Measurements from ENCODE around the gene ZFPM1. TPM values are rescaled to one million over a fixed set of nuclear protein-coding genes. Genes with fewer than 3 reads are reported as not detected.

Gene ZFPM1
- total and polyA plus RNA-seq, 4 donors, result 0.19 to 12.8 (median 5.3) TPM

GRCh38 chr16:88466949-88467348, 13.9 kb downstream of the ZFPM1 start:
- no peaks in the 10 kb centered on the region for H3K27me3 ChIP-seq (ENCODE audit: control insufficient read depth in 4 of 4, insufficient read depth in 4 of 4, low read length in 3 of 4)
- no peak overlapping the region for H3K4me3 ChIP-seq (ENCODE audit: low read depth in 1 of 3, low read length in 3 of 3)
- H3K9ac ChIP-seq (ENCODE audit: low read depth in 1 of 2, low read length in 2 of 2), result peak overlapping the region in 1 of 2 donors; percentile 5
- TF ChIP-seq FOXA1 (IDR thresholded peaks at IDR 0.05) (no peak), ZBTB33 (IDR thresholded peaks at IDR 0.05) (no peak), EGR1 (IDR thresholded peaks at IDR 0.05; ENCODE audit: low read depth in 2 of 2) (no peak), MAX (IDR thresholded peaks at IDR 0.05) (no peak), RXRA (IDR thresholded peaks at IDR 0.05) (peak in 1 of 2 donors; percentile 40), TAF1 (conservative IDR thresholded peaks at IDR 0.05) (no peak), RAD21 (IDR thresholded peaks at IDR 0.05) (no peak), HNF4A (conservative IDR thresholded peaks at IDR 0.05) (peak in 1 of 2 donors; percentile 32), SP1 (IDR thresholded peaks at IDR 0.05) (no peak)
- H3K4me1 ChIP-seq (ENCODE audit: control insufficient read depth in 4 of 4, insufficient read depth in 4 of 4, low read length in 3 of 4), result peaks cover 32 to 69% (median 47%) of the 10 kb centered on the region in 4 donors
- no peaks in the 10 kb centered on the region for H3K9me3 ChIP-seq (ENCODE audit: control insufficient read depth in 4 of 4, low read length in 3 of 4)
- no peak for DNase-seq (ENCODE audit: low spot score)
- peak overlapping the region; percentile 47 to 74 for H3K27ac ChIP-seq (ENCODE audit: low read depth in 1 of 2, low read length in 2 of 2)
- 69% methylated on average over 13 of the region's 13 CpGs for WGBS
- no peaks in the 10 kb centered on the region for H3K36me3 ChIP-seq (ENCODE audit: control insufficient read depth in 4 of 4, insufficient read depth in 3 of 4, low read depth in 1 of 4, low read length in 3 of 4)

- peak overlapping the region; percentile 9 to 74 for H3K27ac ChIP-seq (ENCODE audit: low read depth in 1 of 2, low read length in 2 of 2)
- no peak overlapping the region for H3K9ac ChIP-seq (ENCODE audit: low read depth in 1 of 2, low read length in 2 of 2)
- DNase-seq (ENCODE audit: low spot score), result no peak
- WGBS, result 86% methylated on average over 18 of the region's 18 CpGs
- no peaks in the 10 kb centered on the region for H3K27me3 ChIP-seq (ENCODE audit: control insufficient read depth in 4 of 4, insufficient read depth in 4 of 4, low read length in 3 of 4)
- H3K9me3 ChIP-seq (ENCODE audit: control insufficient read depth in 4 of 4, low read length in 3 of 4), result no peaks in the 10 kb centered on the region
- H3K36me3 ChIP-seq (ENCODE audit: control insufficient read depth in 4 of 4, insufficient read depth in 3 of 4, low read depth in 1 of 4, low read length in 3 of 4), result no peaks in the 10 kb centered on the region
- no peak overlapping the region for H3K4me3 ChIP-seq (ENCODE audit: low read depth in 1 of 3, low read length in 3 of 3)
- TF ChIP-seq JUND (IDR thresholded peaks at IDR 0.05) (no peak), TAF1 (conservative IDR thresholded peaks at IDR 0.05) (no peak)
- H3K4me1 ChIP-seq (ENCODE audit: control insufficient read depth in 4 of 4, insufficient read depth in 4 of 4, low read length in 3 of 4), result peaks cover 32 to 64% (median 46%) of the 10 kb centered on the region in 4 donors
Observed at GRCh38 chr16:88467541-88467944, 14.5 kb downstream of the ZFPM1 start.

GRCh38 chr16:88468275-88469129, 15.4 kb downstream of the ZFPM1 start:
- H3K27me3 ChIP-seq (ENCODE audit: control insufficient read depth in 4 of 4, insufficient read depth in 4 of 4, low read length in 3 of 4), result no peaks in the 10 kb centered on the region
- WGBS, result 52% methylated on average over 20 of the region's 20 CpGs
- DNase-seq (ENCODE audit: low spot score), result peak; percentile 83
- TF ChIP-seq CTCF (IDR thresholded peaks at IDR 0.05; ENCODE audit: low read depth, low read length, missing input control) (no peak), SP1 (IDR thresholded peaks at IDR 0.05) (peak; percentile 70), HNF4G (IDR thresholded peaks at IDR 0.05) (peak; percentile 53), RXRA (IDR thresholded peaks at IDR 0.05) (peak; percentile 87 to 89), HNF4A (conservative IDR thresholded peaks at IDR 0.05) (peak; percentile 77 to 86), FOXA1 (IDR thresholded peaks at IDR 0.05) (no peak)
- H3K4me1 ChIP-seq (ENCODE audit: control insufficient read depth in 4 of 4, insufficient read depth in 4 of 4, low read length in 3 of 4), result peaks cover 35 to 64% (median 49%) of the 10 kb centered on the region in 4 donors
- H3K9ac ChIP-seq (ENCODE audit: low read depth in 1 of 2, low read length in 2 of 2), result no peak overlapping the region
- H3K27ac ChIP-seq (ENCODE audit: low read depth in 1 of 2, low read length in 2 of 2), result peak overlapping the region; percentile 42 to 66
- H3K36me3 ChIP-seq (ENCODE audit: control insufficient read depth in 4 of 4, insufficient read depth in 3 of 4, low read depth in 1 of 4, low read length in 3 of 4), result no peaks in the 10 kb centered on the region
- no peaks in the 10 kb centered on the region for H3K9me3 ChIP-seq (ENCODE audit: control insufficient read depth in 4 of 4, low read length in 3 of 4)
- no peak overlapping the region for H3K4me3 ChIP-seq (ENCODE audit: low read depth in 1 of 3, low read length in 3 of 3)

All from liver (tissue), 9 donors.